WTC11 (cell line): ENCODE measurements around the gene HTRA2. TPM values are rescaled to one million over a fixed set of nuclear protein-coding genes. Genes with fewer than 3 reads are reported as not detected.

Experiments used
- ATAC-seq: fragments of 200-7000 bp; cut with Tn5 transposase; 2 replicates; pipeline ENCODE4 v1.10.0; 2021; ENCODE audit warnings: mild to moderate bottlenecking, moderate library complexity
- CTCF ChIA-PET: fragments of 300-600 bp; sonication (Branson Sonifier 250); formaldehyde crosslinking; loops from one replicate; lab custom pipeline; 2021; ENCODE audit warnings: antibody characterized with exemption; lab: Charles Lee
- POLR2A ChIA-PET: fragments of 350-600 bp; sonication (Branson Sonifier 250); formaldehyde crosslinking; loops from one replicate; lab custom pipeline; 2021; ENCODE audit warnings: antibody characterized with exemption; lab: Charles Lee
- DNase-seq: peaks from one replicate; pipeline ENCODE4 v3.0.0; 2021; ENCODE audit warnings: low spot score
- H3K27ac Mint-ChIP-seq: 2 replicates; pipeline ENCODE4 v1.8.0; 2021; ENCODE audit warnings: mixed read lengths
- H3K27me3 Mint-ChIP-seq: 2 replicates; pipeline ENCODE4 v1.8.0; 2021; ENCODE audit warnings: low read depth, mild to moderate bottlenecking, moderate library complexity, mixed read lengths
- H3K36me3 Mint-ChIP-seq: 2 replicates; pipeline ENCODE4 v1.8.0; 2021; ENCODE audit warnings: mixed read lengths
- H3K4me1 Mint-ChIP-seq: 2 replicates; pipeline ENCODE4 v1.8.0; 2022; ENCODE audit warnings: mixed read lengths
- H3K4me3 Mint-ChIP-seq: 2 replicates; pipeline ENCODE4 v1.8.0; 2021; ENCODE audit warnings: mild to moderate bottlenecking, moderate library complexity, mixed read lengths
- H3K9me3 Mint-ChIP-seq: 2 replicates; pipeline ENCODE4 v1.8.0; 2021; ENCODE audit warnings: mixed read lengths
- ATF1 ChIP-seq: sonication (generic); formaldehyde crosslinking; IDR thresholded peaks from 2 replicates; pipeline ENCODE4 v1.8.1; 2023; ENCODE audit warnings: mild to moderate bottlenecking, moderate library complexity, missing genetic modification reagents
- CREB1 ChIP-seq: sonication (generic); formaldehyde crosslinking; IDR thresholded peaks from 2 replicates; pipeline ENCODE4 v1.8.0; 2023; ENCODE audit warnings: mild to moderate bottlenecking, missing genetic modification reagents
- CTCF ChIP-seq: fragments of 200-600 bp; IDR thresholded peaks from 2 replicates; pipeline ENCODE4 v1.8.0; 2022; ENCODE audit warnings: antibody characterized with exemption
- E2F5 ChIP-seq: sonication (generic); formaldehyde crosslinking; IDR thresholded peaks from 2 replicates; pipeline ENCODE4 v1.8.1; 2022; ENCODE audit warnings: mild to moderate bottlenecking, moderate library complexity, missing genetic modification reagents
- ETV6 ChIP-seq: sonication (generic); formaldehyde crosslinking; IDR thresholded peaks from 2 replicates; pipeline ENCODE4 v1.8.1; 2022; ENCODE audit warnings: mild to moderate bottlenecking, missing genetic modification reagents
- GABPB1 ChIP-seq: sonication (generic); formaldehyde crosslinking; IDR thresholded peaks from 2 replicates; pipeline ENCODE4 v1.8.1; 2023; ENCODE audit warnings: mild to moderate bottlenecking, missing genetic modification reagents
- IRF1 ChIP-seq: sonication (generic); formaldehyde crosslinking; IDR thresholded peaks from 2 replicates; pipeline ENCODE4 v1.8.0; 2023; ENCODE audit warnings: missing genetic modification reagents
- JAZF1 ChIP-seq: fragments of 250-450 bp; sonication (Bioruptor Pico); IDR thresholded peaks from 2 replicates; pipeline ENCODE4 v1.9.0; 2021; ENCODE audit warnings: moderate library complexity, mild to moderate bottlenecking, inconsistent platforms
- MLX ChIP-seq: sonication (generic); formaldehyde crosslinking; IDR thresholded peaks from 2 replicates; pipeline ENCODE4 v1.8.1; 2023; ENCODE audit warnings: mild to moderate bottlenecking, missing genetic modification reagents, moderate library complexity
- NR1H2 ChIP-seq: sonication (generic); formaldehyde crosslinking; IDR thresholded peaks from 2 replicates; pipeline ENCODE4 v1.9.0; 2021; ENCODE audit warnings: mild to moderate bottlenecking, moderate library complexity, missing genetic modification reagents
- NR2C2 ChIP-seq: sonication (generic); formaldehyde crosslinking; IDR thresholded peaks from 2 replicates; pipeline ENCODE4 v1.8.0; 2022; ENCODE audit warnings: mild to moderate bottlenecking, missing genetic modification reagents
- OVOL2 ChIP-seq: fragments of 250-450 bp; sonication (Bioruptor Pico); IDR thresholded peaks from 2 replicates; pipeline ENCODE4 v1.9.0; 2021; ENCODE audit warnings: mild to moderate bottlenecking, borderline replicate concordance
- PREB ChIP-seq: sonication (generic); formaldehyde crosslinking; IDR thresholded peaks from 2 replicates; pipeline ENCODE4 v1.8.1; 2022; ENCODE audit warnings: mild to moderate bottlenecking, missing genetic modification reagents, moderate library complexity, borderline replicate concordance
- SMAD4 ChIP-seq: sonication (generic); formaldehyde crosslinking; IDR thresholded peaks from 2 replicates; pipeline ENCODE4 v1.8.0; 2022; ENCODE audit warnings: mild to moderate bottlenecking, missing genetic modification reagents
- SP1 ChIP-seq: sonication (generic); formaldehyde crosslinking; conservative IDR thresholded peaks from 2 replicates; pipeline ENCODE4 v1.8.1; 2022; ENCODE audit warnings: missing genetic modification reagents
- ZNF317 ChIP-seq: sonication (generic); formaldehyde crosslinking; IDR thresholded peaks from 2 replicates; pipeline ENCODE4 v1.8.1; 2023; ENCODE audit warnings: low read depth, mild to moderate bottlenecking, moderate library complexity, missing genetic modification reagents, borderline replicate concordance
- ZNF396 ChIP-seq: fragments of 250-450 bp; sonication (Bioruptor Pico); IDR thresholded peaks from 2 replicates; pipeline ENCODE4 v1.8.0; 2021; ENCODE audit warnings: mild to moderate bottlenecking, moderate library complexity, borderline replicate concordance
- ZNF416 ChIP-seq: fragments of 250-450 bp; sonication (Bioruptor Pico); IDR thresholded peaks from 2 replicates; pipeline ENCODE4 v1.9.0; 2021; ENCODE audit warnings: mild to moderate bottlenecking, inconsistent platforms
- ZNF423 ChIP-seq: fragments of 250-450 bp; sonication (Bioruptor Pico); IDR thresholded peaks from 2 replicates; pipeline ENCODE4 v2.1.2; 2022; ENCODE audit warnings: mild to moderate bottlenecking, moderate library complexity
- total RNA-seq: library from RNA; stranded (reverse); gene quantifications from 3 replicates; pipeline ENCODE4 v1.2.3, GENCODE V29; 2021

Gene HTRA2
- total RNA-seq, 1 experiment from 2014 or later, result 30.0 TPM

- no peaks in the 10 kb centered on the region for H3K9me3 Mint-ChIP-seq
- ChIA-PET POLR2A (interaction anchor here (0.6 to 1.5 kb wide), 4 partner anchors 18 to 214 kb away, joined by 3 to 6 read pairs (median 4); partner anchors contain the start of genes CCDC142 and WBP1), CTCF (interaction anchor here (0.8 to 6.0 kb wide), 6 partner anchors 10 to 165 kb away, joined by 3 to 43 read pairs (median 6); partner anchors contain the start of genes CCDC142 and TTC31)
- peaks cover 54% of the 10 kb centered on the region for H3K4me1 Mint-ChIP-seq
- ATAC-seq (no peak), DNase-seq (no peak)
- H3K27ac Mint-ChIP-seq, result no peak overlapping the region
- H3K27me3 Mint-ChIP-seq, result peaks cover 100% of the 10 kb centered on the region
- no peak for TF ChIP-seq JAZF1 (CRISPR knock-in tag)
- TF ChIP-seq NR1H2 (CRISPR knock-in tag), result no peak
- no peak for TF ChIP-seq OVOL2 (CRISPR knock-in tag)
- TF ChIP-seq ETV6 (CRISPR knock-in tag), result no peak
- no peak for TF ChIP-seq NR2C2
- no peak for TF ChIP-seq E2F5 (CRISPR knock-in tag)
- TF ChIP-seq CTCF, result no peak
- no peak for TF ChIP-seq GABPB1 (CRISPR knock-in tag)
- TF ChIP-seq ZNF317 (CRISPR knock-in tag), result no peak
- H3K36me3 Mint-ChIP-seq, result peaks cover 8% of the 10 kb centered on the region
- peak overlapping the region; percentile 79 for H3K4me3 Mint-ChIP-seq
These were observed 29.7 kb upstream of the HTRA2 start for GRCh38 chr2:74499940-74500577.

GRCh38 chr2:74500578-74500946 lies 29.2 kb upstream of the HTRA2 start:
- DNase-seq (no peak), ATAC-seq (no peak)
- H3K4me3 Mint-ChIP-seq, result no peak overlapping the region
- H3K9me3 Mint-ChIP-seq, result no peaks in the 10 kb centered on the region
- H3K27me3 Mint-ChIP-seq, result peaks cover 100% of the 10 kb centered on the region
- ChIA-PET CTCF (interaction anchor here (1.7 to 6.0 kb wide), 4 partner anchors 10 to 87 kb away, joined by 5 to 43 read pairs (median 12); partner anchors contain the start of genes CCDC142 and TTC31), POLR2A (interaction anchor here (0.8 to 1.5 kb wide), 2 partner anchors 18 to 43 kb away, joined by 3 to 6 read pairs; partner anchors contain the start of genes CCDC142 and WBP1)
- TF ChIP-seq NR2C2, result no peak
- TF ChIP-seq SP1 (CRISPR knock-in tag), result no peak
- no peak for TF ChIP-seq CREB1 (CRISPR knock-in tag)
- TF ChIP-seq MLX, result no peak
- no peak for TF ChIP-seq ZNF423 (CRISPR knock-in tag)
- TF ChIP-seq IRF1 (CRISPR knock-in tag), result no peak
- TF ChIP-seq ATF1 (CRISPR knock-in tag), result no peak
- TF ChIP-seq ZNF396 (CRISPR knock-in tag), result no peak
- no peak for TF ChIP-seq ZNF416 (CRISPR knock-in tag)
- no peak for TF ChIP-seq PREB (CRISPR knock-in tag)
- TF ChIP-seq SMAD4 (CRISPR knock-in tag), result no peak
- H3K27ac Mint-ChIP-seq, result no peak overlapping the region
- peaks cover 54% of the 10 kb centered on the region for H3K4me1 Mint-ChIP-seq
- H3K36me3 Mint-ChIP-seq, result peaks cover 13% of the 10 kb centered on the region
